Heart left ventricle (tissue), 13 donors: ENCODE measurements around the gene TNFAIP1.

Source experiments
- POLR2A ChIP-seq, 2 donors: fragments of 450-650 bp; IDR thresholded peaks; one replicate each; pipeline ENCODE4 v1.6.1; 2017; ENCODE audit warnings: antibody characterized with exemption in 2 of 2, mild to moderate bottlenecking in 2 of 2, moderate library complexity in 2 of 2
- TF ChIP-seq, protein P1 (sequence below), 12 donors: fragments of 200-600 bp; sonication (generic) in 4 of 12; IDR thresholded peaks; one replicate each; pipeline versions ENCODE4 v1.5.0 to v1.8.0; 2018 to 2022; ENCODE audit warnings: antibody characterized with exemption in 12 of 12, mild to moderate bottlenecking in 5 of 12
- donor health status: ischemic (EF 13 %, LVEDD 7.1; RV severe dilation, severe dysfunction).
- donor health status: DM: no; HTN: yes; CAD: no.
- donor health status: DM: no; HTN: no; CAD: no.
- donor health status: ischemic (EF 25% LVEDD 6.9; RV normal size, moderate dysfunction).
- donor health status: ischemic (EF 25% LVEDD 5.7; RV mildly dilated, moderate dysfunction).
- donor health status: ischemic (EF 35%, LVEDD 5.7; RV mildly dilated, moderate dysfunction).
- donor health status: nonischemic (EF 11% LVEDD 7.7; RV severe dilation, severe dysfunction).
- donor health status: DM: yes; HTN: yes; CAD: no.
- donor health status: PGD.
- donor health status: ischemic (EF 29% LVEDD 5.4; RV normal size, mild dysfunction).
- donor health status: nonischemic (EF 23%, LVEDD 6.1; RV moderate dilation, normal function).

DNA sequence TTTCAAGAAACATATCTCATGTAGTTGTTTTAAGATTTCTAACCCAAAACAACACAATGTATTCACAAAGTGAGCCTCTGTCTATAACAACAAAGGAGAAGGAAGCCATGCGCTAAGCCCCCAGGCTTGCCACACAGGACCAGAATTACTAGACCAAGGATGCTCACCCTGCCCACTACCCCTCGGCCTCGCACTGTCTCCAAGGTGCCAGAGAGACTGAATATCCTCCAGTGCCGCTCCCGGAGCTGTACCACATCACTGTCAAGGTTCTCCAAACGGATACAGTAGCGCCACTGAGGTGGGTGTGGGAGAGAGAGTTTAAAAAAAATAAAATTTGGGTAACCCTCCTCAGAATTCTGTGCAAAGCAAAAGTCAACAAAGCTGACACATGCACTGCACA is 14.7 kb downstream of the TNFAIP1 start:
- TF ChIP-seq, protein P1, sequence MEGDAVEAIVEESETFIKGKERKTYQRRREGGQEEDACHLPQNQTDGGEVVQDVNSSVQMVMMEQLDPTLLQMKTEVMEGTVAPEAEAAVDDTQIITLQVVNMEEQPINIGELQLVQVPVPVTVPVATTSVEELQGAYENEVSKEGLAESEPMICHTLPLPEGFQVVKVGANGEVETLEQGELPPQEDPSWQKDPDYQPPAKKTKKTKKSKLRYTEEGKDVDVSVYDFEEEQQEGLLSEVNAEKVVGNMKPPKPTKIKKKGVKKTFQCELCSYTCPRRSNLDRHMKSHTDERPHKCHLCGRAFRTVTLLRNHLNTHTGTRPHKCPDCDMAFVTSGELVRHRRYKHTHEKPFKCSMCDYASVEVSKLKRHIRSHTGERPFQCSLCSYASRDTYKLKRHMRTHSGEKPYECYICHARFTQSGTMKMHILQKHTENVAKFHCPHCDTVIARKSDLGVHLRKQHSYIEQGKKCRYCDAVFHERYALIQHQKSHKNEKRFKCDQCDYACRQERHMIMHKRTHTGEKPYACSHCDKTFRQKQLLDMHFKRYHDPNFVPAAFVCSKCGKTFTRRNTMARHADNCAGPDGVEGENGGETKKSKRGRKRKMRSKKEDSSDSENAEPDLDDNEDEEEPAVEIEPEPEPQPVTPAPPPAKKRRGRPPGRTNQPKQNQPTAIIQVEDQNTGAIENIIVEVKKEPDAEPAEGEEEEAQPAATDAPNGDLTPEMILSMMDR (IDR thresholded peaks at IDR 0.05), result no peak
- no peak for TF ChIP-seq POLR2A (IDR thresholded peaks at IDR 0.05)
